ENCODE measurements around the gene ARL5B. TPM values are rescaled to one million over a fixed set of nuclear protein-coding genes. Genes with fewer than 3 reads are reported as not detected.

ARL5B gene
- total RNA-seq, 2 donors from 2014 or later, result 44.8 to 55.4 TPM

DNA sequence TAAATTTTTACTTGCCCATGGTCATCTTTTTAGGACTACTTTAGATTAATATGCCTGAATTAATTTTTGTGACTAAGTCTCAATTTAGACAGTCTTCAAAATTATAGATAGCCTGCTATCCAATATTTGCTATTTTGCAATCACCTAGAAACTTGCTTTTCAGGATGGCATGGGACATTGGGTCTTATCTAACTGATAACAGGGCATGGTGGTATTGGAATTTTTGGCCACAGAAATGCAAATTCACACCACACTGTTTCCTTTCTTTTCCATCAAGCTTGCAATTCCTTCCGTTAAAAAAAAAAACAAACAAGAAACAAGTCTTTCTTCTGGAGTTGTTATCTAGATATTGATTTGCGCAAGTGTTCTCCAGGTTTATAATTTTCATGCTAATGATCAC is 8.8 kb downstream of the ARL5B start:
- DNase-seq, result no peak
- WGBS, 2 experiments (ENCODE audit: insufficient coverage in 1 of 2, insufficient read length in 1 of 2), result 52 to 70% methylated on average over 2 of the region's 2 CpGs

DNA sequence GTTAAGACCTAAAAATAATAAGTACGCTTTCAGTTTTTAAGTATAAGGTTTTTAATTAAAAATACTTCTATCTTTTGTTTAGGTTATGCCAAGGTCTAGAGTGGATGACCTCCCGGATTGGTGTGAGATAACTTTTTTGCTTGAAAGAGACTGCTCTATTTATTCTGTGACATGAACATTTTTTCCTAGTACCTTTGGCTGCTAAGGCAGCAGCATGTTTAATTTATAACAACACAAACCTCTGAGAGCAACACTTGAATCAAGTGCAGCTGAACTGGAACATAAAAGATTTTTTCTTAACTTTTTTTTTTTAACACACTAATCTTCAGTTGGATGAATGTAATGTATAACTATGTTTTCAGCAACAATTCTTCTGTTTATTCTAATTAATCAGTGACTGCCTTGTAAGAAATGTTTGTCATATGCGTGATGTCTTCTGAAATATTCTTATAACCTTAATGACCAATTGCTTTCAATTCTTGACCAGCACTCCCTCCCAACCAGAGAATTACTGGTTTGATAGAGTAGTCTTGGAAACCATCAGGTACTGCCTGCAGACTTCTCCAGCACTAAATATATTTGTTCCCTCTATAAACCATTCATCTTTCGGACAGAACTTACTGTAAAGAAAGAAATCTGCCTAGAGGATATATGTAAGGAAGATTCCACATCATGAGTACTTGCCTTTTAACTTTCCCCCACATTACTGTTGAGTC is 16.0 kb downstream of the ARL5B start:
- Histone ChIP-seq H3K4me3 (ENCODE audit: low read length) (no peak overlapping the region), H3K4me1 (ENCODE audit: control insufficient read depth, insufficient read depth, low read length) (no peaks in the 10 kb centered on the region), H3K9me3 (ENCODE audit: control insufficient read depth, low read length) (no peaks in the 10 kb centered on the region), H3K9ac (ENCODE audit: extremely low read depth, low read length, poor library complexity, severe bottlenecking) (no peak overlapping the region), H3K36me3 (ENCODE audit: control insufficient read depth, insufficient read depth, low read length) (peaks cover 94% of the 10 kb centered on the region), H3K27ac (ENCODE audit: low read depth, low read length) (no peak overlapping the region), H3K27me3 (ENCODE audit: control insufficient read depth, insufficient read depth, low read length, poor library complexity, severe bottlenecking) (no peaks in the 10 kb centered on the region)
- Mint-ChIP-seq H3K36me3 (ENCODE audit: low read depth) (peaks cover 47% of the 10 kb centered on the region), H3K27me3 (ENCODE audit: insufficient read depth) (no peaks in the 10 kb centered on the region), H3K4me1 (no peaks in the 10 kb centered on the region), H3K27ac (no peak overlapping the region), H3K9me3 (no peaks in the 10 kb centered on the region), H3K4me3 (no peak overlapping the region)
- DNase-seq, result no peak
- WGBS, 2 experiments (ENCODE audit: insufficient coverage in 1 of 2, insufficient read length in 1 of 2), result 93% methylated on average over 4 of the region's 4 CpGs; no CpG with 5 or more reads in 1 of the 2 experiments
- TF ChIP-seq, protein P1, sequence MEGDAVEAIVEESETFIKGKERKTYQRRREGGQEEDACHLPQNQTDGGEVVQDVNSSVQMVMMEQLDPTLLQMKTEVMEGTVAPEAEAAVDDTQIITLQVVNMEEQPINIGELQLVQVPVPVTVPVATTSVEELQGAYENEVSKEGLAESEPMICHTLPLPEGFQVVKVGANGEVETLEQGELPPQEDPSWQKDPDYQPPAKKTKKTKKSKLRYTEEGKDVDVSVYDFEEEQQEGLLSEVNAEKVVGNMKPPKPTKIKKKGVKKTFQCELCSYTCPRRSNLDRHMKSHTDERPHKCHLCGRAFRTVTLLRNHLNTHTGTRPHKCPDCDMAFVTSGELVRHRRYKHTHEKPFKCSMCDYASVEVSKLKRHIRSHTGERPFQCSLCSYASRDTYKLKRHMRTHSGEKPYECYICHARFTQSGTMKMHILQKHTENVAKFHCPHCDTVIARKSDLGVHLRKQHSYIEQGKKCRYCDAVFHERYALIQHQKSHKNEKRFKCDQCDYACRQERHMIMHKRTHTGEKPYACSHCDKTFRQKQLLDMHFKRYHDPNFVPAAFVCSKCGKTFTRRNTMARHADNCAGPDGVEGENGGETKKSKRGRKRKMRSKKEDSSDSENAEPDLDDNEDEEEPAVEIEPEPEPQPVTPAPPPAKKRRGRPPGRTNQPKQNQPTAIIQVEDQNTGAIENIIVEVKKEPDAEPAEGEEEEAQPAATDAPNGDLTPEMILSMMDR (conservative IDR thresholded peaks at IDR 0.05), result no peak

More for the DNA sequence above, 8.8 kb downstream of the ARL5B start:
- H3K36me3 ChIP-seq (ENCODE audit: control insufficient read depth, insufficient read depth, low read length), result peaks cover 70% of the 10 kb centered on the region
- Mint-ChIP-seq H3K9me3 (no peaks in the 10 kb centered on the region), H3K4me1 (peaks cover 31% of the 10 kb centered on the region), H3K36me3 (ENCODE audit: low read depth) (peaks cover 58% of the 10 kb centered on the region), H3K27me3 (ENCODE audit: insufficient read depth) (no peaks in the 10 kb centered on the region), H3K4me3 (no peak overlapping the region), H3K27ac (peak overlapping the region; percentile 52)
- no peak overlapping the region for H3K9ac ChIP-seq (ENCODE audit: extremely low read depth, low read length, poor library complexity, severe bottlenecking)
- no peak overlapping the region for H3K27ac ChIP-seq (ENCODE audit: low read depth, low read length)
- peaks cover 4% of the 10 kb centered on the region for H3K4me1 ChIP-seq (ENCODE audit: control insufficient read depth, insufficient read depth, low read length)
- no peaks in the 10 kb centered on the region for H3K27me3 ChIP-seq (ENCODE audit: control insufficient read depth, insufficient read depth, low read length, poor library complexity, severe bottlenecking)
- H3K4me3 ChIP-seq (ENCODE audit: low read length), result no peak overlapping the region
- peaks cover 7% of the 10 kb centered on the region for H3K9me3 ChIP-seq (ENCODE audit: control insufficient read depth, low read length)
- TF ChIP-seq, protein P1 (conservative IDR thresholded peaks at IDR 0.05), result no peak

DNA sequence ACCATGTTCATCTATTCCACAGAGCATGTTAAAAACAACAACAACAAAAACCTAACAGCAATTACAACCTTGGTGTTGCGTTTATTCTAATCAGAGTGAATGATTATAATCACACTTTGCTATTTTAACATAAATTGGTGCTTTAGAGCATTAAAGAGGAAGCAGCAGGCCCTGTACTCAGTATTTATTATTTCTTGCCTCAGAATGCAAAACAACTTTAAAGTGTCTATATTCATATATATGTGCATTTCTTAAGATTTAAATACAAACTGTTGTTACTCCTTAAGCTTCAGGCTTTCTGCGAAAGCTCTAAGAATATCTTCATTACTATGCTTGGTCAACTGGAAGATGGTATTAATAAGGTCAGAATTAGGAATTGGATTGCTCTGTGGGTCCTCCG is 21.5 kb downstream of the ARL5B start:
- Histone ChIP-seq H3K27ac (ENCODE audit: low read depth, low read length) (no peak overlapping the region), H3K27me3 (ENCODE audit: control insufficient read depth, insufficient read depth, low read length, poor library complexity, severe bottlenecking) (no peaks in the 10 kb centered on the region), H3K9me3 (ENCODE audit: control insufficient read depth, low read length) (no peaks in the 10 kb centered on the region), H3K4me1 (ENCODE audit: control insufficient read depth, insufficient read depth, low read length) (no peaks in the 10 kb centered on the region), H3K4me3 (ENCODE audit: low read length) (no peak overlapping the region), H3K36me3 (ENCODE audit: control insufficient read depth, insufficient read depth, low read length) (peaks cover 59% of the 10 kb centered on the region), H3K9ac (ENCODE audit: extremely low read depth, low read length, poor library complexity, severe bottlenecking) (no peak overlapping the region)
- 96 to 100% methylated on average over 1 to 3 of the region's 3 CpGs for WGBS, 2 experiments (ENCODE audit: insufficient coverage in 1 of 2, insufficient read length in 1 of 2)
- no peaks in the 10 kb centered on the region for H3K27me3 Mint-ChIP-seq (ENCODE audit: insufficient read depth)
- H3K9me3 Mint-ChIP-seq, result no peaks in the 10 kb centered on the region
- no peaks in the 10 kb centered on the region for H3K4me1 Mint-ChIP-seq
- no peak overlapping the region for H3K27ac Mint-ChIP-seq
- TF ChIP-seq, protein P1 (conservative IDR thresholded peaks at IDR 0.05), result no peak
- no peak for DNase-seq
- no peak overlapping the region for H3K4me3 Mint-ChIP-seq
- H3K36me3 Mint-ChIP-seq (ENCODE audit: low read depth), result peaks cover 4% of the 10 kb centered on the region

Data from endodermal cell (in vitro differentiated cells).